GM18868 (cell line): ENCODE data around the gene PLEKHH2.

Experiments used
- ATAC-seq: cut with Tn5 transposase; IDR thresholded peaks from one replicate; pipeline ENCODE4 v1.9.1; 2021; ENCODE audit warnings: mild to moderate bottlenecking, moderate library complexity; ENCODE audit not compliant: unreplicated experiment

Gene PLEKHH2

DNA sequence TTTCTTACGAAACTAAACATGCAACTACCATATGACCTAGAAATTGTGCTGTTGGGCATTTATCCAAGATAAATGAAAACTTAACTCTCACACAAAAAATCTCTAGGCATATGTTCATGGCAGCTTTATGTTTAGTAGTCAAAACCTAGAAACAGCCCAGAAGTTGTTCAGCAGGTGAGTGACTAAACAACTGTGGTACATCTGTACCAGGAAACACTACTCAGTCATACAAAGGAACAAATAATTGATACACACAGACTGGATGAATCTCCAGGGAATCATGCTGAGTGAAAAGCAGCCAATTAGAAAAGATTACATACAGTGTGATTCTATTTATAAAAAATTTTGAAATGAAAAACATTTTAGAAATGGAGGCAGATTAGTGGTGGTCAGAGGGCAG, 166.1 kb downstream of the PLEKHH2 start:
- ATAC-seq = no peak

DNA sequence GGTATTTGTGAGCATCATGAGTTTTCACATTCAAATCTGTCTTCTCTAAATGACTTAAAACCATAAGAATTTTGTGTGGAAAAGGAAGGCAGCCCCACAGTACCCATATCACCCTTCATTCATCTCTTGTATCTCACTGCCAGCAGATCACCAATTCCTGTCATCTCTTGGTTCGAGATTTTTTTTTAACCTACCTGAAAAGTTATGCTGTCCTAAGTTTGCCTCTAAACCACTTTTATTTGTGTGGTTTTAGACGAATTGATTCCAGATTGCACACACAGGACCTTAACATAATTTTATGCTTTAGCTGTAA, 169.6 kb downstream of the PLEKHH2 start:
- ATAC-seq = no peak

DNA sequence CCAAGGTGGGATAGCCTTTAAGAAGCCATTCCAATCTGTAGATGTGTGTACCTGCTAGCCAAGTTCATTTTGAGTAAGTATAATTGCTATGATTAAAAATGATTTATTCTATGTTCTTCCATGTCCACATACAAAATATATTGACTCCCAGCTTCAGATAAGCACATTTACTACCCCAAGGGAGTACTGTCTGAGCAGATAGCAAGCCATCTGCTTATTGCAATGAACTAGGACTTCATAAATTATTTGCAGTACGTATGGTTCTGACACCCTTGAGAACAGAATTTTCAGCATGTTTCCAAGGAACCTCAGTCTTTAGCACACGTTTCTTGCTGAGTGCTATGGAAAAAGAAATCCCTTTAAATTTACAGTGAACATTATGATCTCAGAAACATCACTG, 173.4 kb downstream of the PLEKHH2 start:
- ATAC-seq = no peak

DNA sequence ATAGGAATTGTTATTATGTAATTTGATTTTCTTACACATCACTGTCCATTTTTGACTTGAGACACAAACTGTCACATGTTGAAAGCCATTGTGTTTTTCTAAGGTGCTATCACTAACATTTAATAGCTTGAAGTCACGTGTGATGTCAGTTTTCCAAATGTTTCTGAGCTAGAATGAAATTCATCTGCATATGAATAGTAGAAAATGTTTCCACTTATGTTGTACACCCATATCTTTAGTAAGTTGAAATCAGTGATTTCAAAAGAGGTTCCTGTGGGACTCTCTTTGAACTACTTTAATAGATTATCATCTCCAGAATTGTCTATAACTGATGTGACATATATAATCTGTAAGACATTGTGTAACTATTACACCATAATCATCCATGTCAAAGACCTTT, 173.8 kb downstream of the PLEKHH2 start:
- ATAC-seq = no peak

DNA sequence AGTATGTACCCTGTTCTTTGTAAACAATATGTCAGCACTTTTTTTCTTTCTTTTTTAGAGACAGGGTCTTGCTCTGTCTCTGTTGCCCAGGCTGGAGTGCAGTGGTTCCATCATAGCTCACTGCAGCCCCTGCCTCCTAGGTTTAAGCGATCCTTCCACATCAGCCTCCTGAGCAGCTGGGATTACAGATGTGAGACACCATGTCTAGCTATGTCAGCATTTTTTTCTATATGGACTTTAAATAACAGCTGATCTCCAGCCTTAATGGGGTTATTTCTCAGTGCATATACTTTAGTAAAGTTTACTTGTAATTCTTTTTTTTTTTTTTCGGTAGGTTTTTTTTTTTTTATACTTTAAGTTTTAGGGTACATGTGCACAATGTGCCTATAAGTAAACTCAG, 174.9 kb downstream of the PLEKHH2 start:
- ATAC-seq = no peak

DNA sequence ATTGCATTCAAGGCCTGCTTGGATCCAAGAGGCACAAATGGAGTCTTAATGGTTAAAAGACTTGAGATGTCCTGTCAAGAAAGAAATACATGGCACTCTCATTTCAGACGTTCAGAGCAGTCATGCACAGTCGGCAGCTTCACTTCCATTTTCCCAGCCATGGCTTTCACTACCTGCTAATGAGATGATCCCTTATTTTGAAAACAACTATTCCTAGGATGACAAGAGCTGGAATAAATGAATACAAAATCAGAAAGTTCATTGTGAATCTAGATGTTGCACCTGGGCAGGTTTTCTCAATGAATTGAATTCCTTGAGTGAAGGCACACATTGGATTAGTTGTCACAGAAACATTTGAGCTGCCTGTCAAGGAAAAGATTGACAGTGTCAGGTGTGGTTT, 175.9 kb downstream of the PLEKHH2 start:
- no peak for ATAC-seq

DNA sequence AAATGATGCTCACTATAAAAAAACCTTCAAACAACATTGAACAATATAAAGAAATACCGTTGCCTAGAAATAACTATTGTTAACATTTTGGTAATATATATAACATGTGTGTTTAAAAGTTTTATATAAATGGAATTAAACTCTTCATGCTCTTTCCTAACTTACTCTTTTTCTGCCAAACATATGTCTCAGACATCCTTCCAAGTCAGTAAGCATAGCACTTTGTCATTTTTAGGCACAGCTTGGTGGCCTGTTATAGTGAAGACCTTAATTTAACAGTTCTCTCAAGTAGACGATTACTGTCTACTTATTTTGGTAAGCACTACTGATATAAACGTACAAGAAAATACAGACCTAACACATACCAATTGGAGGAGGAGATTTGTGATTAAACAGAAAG, 177.7 kb downstream of the PLEKHH2 start:
- ATAC-seq = no peak
